CD4-positive, alpha-beta memory T cell (primary cell): Measurements from ENCODE around the gene MEN1. TPM values are rescaled to one million over a fixed set of nuclear protein-coding genes. Genes with fewer than 3 reads are reported as not detected.
"Not testable (repeated sequence)": the region's sequence is repeated elsewhere in the genome, so short reads cannot be mapped to it uniquely, and the experiment has no call there.

Experiments used
- CTCF ChIA-PET: fragments of 350-600 bp; sonication (Branson Sonifier 250); formaldehyde crosslinking; loops from one replicate; lab custom pipeline; 2021; ENCODE audit warnings: inconsistent platforms; ENCODE audit not compliant: partially characterized antibody; lab: Charles Lee
- POLR2A ChIA-PET: fragments of 350-600 bp; sonication (Branson Sonifier 250); formaldehyde crosslinking; loops from one replicate; lab custom pipeline; 2021; ENCODE audit not compliant: partially characterized antibody; lab: Charles Lee
- DNase-seq, 5 donors: peaks; one replicate each; pipeline versions ENCODE4 v3.0.0 to v3.0.0-alpha.2; 2020 to 2022; ENCODE audit warnings: mixed read lengths in 1 of 5
- H3K27ac ChIP-seq: one replicate; pipeline ENCODE4 v1.7.0; 2013; ENCODE audit warnings: low read depth, low read length
- H3K27me3 ChIP-seq: 2 replicates; pipeline ENCODE4 v1.7.0; 2013; ENCODE audit warnings: mild to moderate bottlenecking, low read length, moderate library complexity; ENCODE audit not compliant: insufficient read depth
- H3K36me3 ChIP-seq: 2 replicates; pipeline ENCODE4 v1.7.0; 2013; ENCODE audit warnings: mild to moderate bottlenecking, low read length, moderate library complexity; ENCODE audit not compliant: insufficient read depth
- H3K4me1 ChIP-seq: 2 replicates; pipeline ENCODE4 v1.7.0; 2013; ENCODE audit warnings: mild to moderate bottlenecking, low read length, moderate library complexity; ENCODE audit not compliant: insufficient read depth
- H3K4me3 ChIP-seq, 2 donors: one replicate each; pipeline ENCODE4 v1.7.0; 2013; ENCODE audit warnings: low read length in 2 of 2, mild to moderate bottlenecking in 1 of 2
- H3K9me3 ChIP-seq, 2 donors: one replicate each; pipeline ENCODE4 v1.7.0; 2013; ENCODE audit warnings: low read length in 2 of 2, control low read depth in 1 of 2; ENCODE audit not compliant: control insufficient read depth in 1 of 2
- H3K27ac Mint-ChIP-seq, 7 donors: one replicate each; pipeline ENCODE4 v1.8.0; 2020 to 2021; ENCODE audit warnings: mixed read lengths in 7 of 7, mild to moderate bottlenecking in 6 of 7, inconsistent platforms in 3 of 7, moderate library complexity in 3 of 7
- H3K27me3 Mint-ChIP-seq, 2 donors: one replicate each; pipeline ENCODE4 v1.8.0; 2020 to 2021; ENCODE audit warnings: mixed read lengths in 2 of 2
- H3K36me3 Mint-ChIP-seq, 2 donors: one replicate each; pipeline ENCODE4 v1.8.0; 2020 to 2021; ENCODE audit warnings: mixed read lengths in 2 of 2, inconsistent platforms in 1 of 2, mild to moderate bottlenecking in 1 of 2
- H3K4me1 Mint-ChIP-seq, 4 donors: one replicate each; pipeline ENCODE4 v1.8.0; 2020 to 2021; ENCODE audit warnings: mixed read lengths in 4 of 4, mild to moderate bottlenecking in 1 of 4
- H3K4me3 Mint-ChIP-seq, 8 donors: one replicate each; pipeline ENCODE4 v1.8.0; 2020 to 2021; ENCODE audit warnings: mixed read lengths in 8 of 8, mild to moderate bottlenecking in 7 of 8, moderate library complexity in 6 of 8, inconsistent platforms in 3 of 8
- H3K9me3 Mint-ChIP-seq, 8 donors: one replicate each; pipeline ENCODE4 v1.8.0; 2020 to 2021; ENCODE audit warnings: mixed read lengths in 8 of 8, mild to moderate bottlenecking in 5 of 8, inconsistent platforms in 3 of 8, moderate library complexity in 1 of 8
- intact Hi-C: fragments of 100-400 bp; cut with micrococcal nuclease; formaldehyde crosslinking; loops from one replicate; pipeline ENCODE4 v1.15.1; 2023
- polyA plus RNA-seq, 2 donors: library from polyadenylated mRNA; unstranded; fragments of 300-500 nt; fragmentation: Illumina TruSeq; gene quantifications; one replicate each; pipeline ENCODE4 v1.2.3, GENCODE V29; 2021
- total RNA-seq, 2 experiments: library from RNA; stranded (reverse); gene quantifications; one replicate each; pipeline ENCODE4 v1.2.3, GENCODE V29; 2021

The MEN1 gene
- total and polyA plus RNA-seq, 4 experiments from 2014 or later: 22.4 to 42.7 (median 41.7) TPM

- Mint-ChIP-seq H3K9me3 (no peaks in the 10 kb centered on the region), H3K4me1 (no peaks in the 10 kb centered on the region), H3K27ac (no peak overlapping the region), H3K36me3 (peaks cover 8 to 10% of the 10 kb centered on the region in 2 donors), H3K27me3 (no peaks in the 10 kb centered on the region), H3K4me3 (no peak overlapping the region)
- Histone ChIP-seq H3K4me1 (no peaks in the 10 kb centered on the region), H3K36me3 (no peaks in the 10 kb centered on the region), H3K27ac (no peak overlapping the region), H3K27me3 (no peaks in the 10 kb centered on the region), H3K4me3 (no peak overlapping the region), H3K9me3 (no peaks in the 10 kb centered on the region)
- CTCF ChIA-PET: no interaction called here
- DNase-seq: peak in 1 of 5 donors; percentile 5
- intact Hi-C loops: no loop called here
- POLR2A ChIA-PET: no interaction called here
Observed at GRCh38 chr11:64826062-64826461, 15.7 kb upstream of the MEN1 start.

- H3K4me1 Mint-ChIP-seq: no peaks in the 10 kb centered on the region
- no peak overlapping the region for H3K4me3 Mint-ChIP-seq
- H3K27me3 Mint-ChIP-seq: no peaks in the 10 kb centered on the region
- intact Hi-C loops: no loop called here
- H3K9me3 Mint-ChIP-seq: no peaks in the 10 kb centered on the region
- ChIA-PET CTCF (no interaction called here), POLR2A (no interaction called here)
- peak in 1 of 5 donors; percentile 7 for DNase-seq
- H3K27ac Mint-ChIP-seq: no peak overlapping the region
- Histone ChIP-seq H3K4me1 (no peaks in the 10 kb centered on the region), H3K36me3 (no peaks in the 10 kb centered on the region), H3K4me3 (no peak overlapping the region), H3K27me3 (no peaks in the 10 kb centered on the region), H3K27ac (no peak overlapping the region), H3K9me3 (no peaks in the 10 kb centered on the region)
- H3K36me3 Mint-ChIP-seq: peaks cover 8 to 10% of the 10 kb centered on the region in 2 donors
Observed at GRCh38 chr11:64823568-64824119, 13.3 kb upstream of the MEN1 start.

GRCh38 chr11:64817476-64817875, 7.1 kb upstream of the MEN1 start:
- CTCF ChIA-PET: no interaction called here
- Histone ChIP-seq H3K27ac (no peak overlapping the region), H3K27me3 (no peaks in the 10 kb centered on the region), H3K4me1 (no peaks in the 10 kb centered on the region), H3K36me3 (no peaks in the 10 kb centered on the region), H3K4me3 (no peak overlapping the region), H3K9me3 (no peaks in the 10 kb centered on the region)
- Mint-ChIP-seq H3K4me1 (no peaks in the 10 kb centered on the region), H3K36me3 (no peaks in the 10 kb centered on the region), H3K4me3 (no peak overlapping the region), H3K9me3 (no peaks in the 10 kb centered on the region), H3K27ac (no peak overlapping the region), H3K27me3 (no peaks in the 10 kb centered on the region)
- intact Hi-C loops: no loop called here
- POLR2A ChIA-PET: no interaction called here
- DNase-seq: no peak

- H3K4me3 ChIP-seq, H3K4me1 Mint-ChIP-seq, H3K36me3 ChIP-seq, H3K9me3 Mint-ChIP-seq, H3K4me1 ChIP-seq, H3K36me3 Mint-ChIP-seq, DNase-seq, H3K9me3 ChIP-seq, H3K4me3 Mint-ChIP-seq, intact Hi-C loops, H3K27me3 ChIP-seq, H3K27me3 Mint-ChIP-seq, H3K27ac ChIP-seq: not testable (repeated sequence)
- ChIA-PET POLR2A (interaction anchor here (0.6 kb wide), 1 partner anchor 157 kb away, joined by 3 read pairs; no protein-coding TSS in a partner anchor), CTCF (interaction anchor here (1.1 kb wide), 1 partner anchor 24 kb away, joined by 3 read pairs; no protein-coding TSS in a partner anchor)
- peak overlapping the region in 1 of 7 donors; percentile 49 for H3K27ac Mint-ChIP-seq
Observed at GRCh38 chr11:64815433-64815832, 5.1 kb upstream of the MEN1 start.

GRCh38 chr11:64814712-64815187, 4.4 kb upstream of the MEN1 start:
- H3K4me3 Mint-ChIP-seq: no peak overlapping the region
- Histone ChIP-seq H3K4me1 (peaks cover 1% of the 10 kb centered on the region), H3K9me3 (no peaks in the 10 kb centered on the region), H3K4me3 (no peak overlapping the region), H3K27ac (no peak overlapping the region), H3K36me3 (no peaks in the 10 kb centered on the region), H3K27me3 (no peaks in the 10 kb centered on the region)
- peaks cover 3 to 14% (median 9%) of the 10 kb centered on the region in 4 donors for H3K4me1 Mint-ChIP-seq
- H3K27me3 Mint-ChIP-seq: no peaks in the 10 kb centered on the region
- intact Hi-C loops: no loop called here
- H3K27ac Mint-ChIP-seq: no peak overlapping the region
- H3K36me3 Mint-ChIP-seq: peaks cover 0 to 6% of the 10 kb centered on the region in 2 donors
- no peak for DNase-seq
- CTCF ChIA-PET: interaction anchor here (0.6 kb wide), 2 partner anchors 280 to 1486 kb away, joined by 3 to 4 read pairs; no protein-coding TSS in a partner anchor
- POLR2A ChIA-PET: no interaction called here
- no peaks in the 10 kb centered on the region for H3K9me3 Mint-ChIP-seq

GRCh38 chr11:64813826-64814225, 3.5 kb upstream of the MEN1 start:
- no peaks in the 10 kb centered on the region for H3K27me3 Mint-ChIP-seq
- peaks cover 9 to 20% (median 15%) of the 10 kb centered on the region in 4 donors for H3K4me1 Mint-ChIP-seq
- Histone ChIP-seq H3K4me3 (no peak overlapping the region), H3K27me3 (no peaks in the 10 kb centered on the region), H3K27ac (no peak overlapping the region), H3K9me3 (no peaks in the 10 kb centered on the region), H3K36me3 (no peaks in the 10 kb centered on the region), H3K4me1 (peaks cover 10% of the 10 kb centered on the region)
- DNase-seq: no peak
- intact Hi-C loops: no loop called here
- no peak overlapping the region for H3K4me3 Mint-ChIP-seq
- ChIA-PET POLR2A (no interaction called here), CTCF (interaction anchor here (1.4 kb wide), 1 partner anchor 33 kb away, joined by 4 read pairs; no protein-coding TSS in a partner anchor)
- peaks cover 0 to 9% of the 10 kb centered on the region in 2 donors for H3K36me3 Mint-ChIP-seq
- H3K9me3 Mint-ChIP-seq: no peaks in the 10 kb centered on the region
- no peak overlapping the region for H3K27ac Mint-ChIP-seq

GRCh38 chr11:64810891-64811272, 531 bp upstream of the MEN1 start:
- Mint-ChIP-seq H3K4me3 (peak overlapping the region; percentile 92 to 99 (median 95)), H3K36me3 (peaks cover 11 to 19% of the 10 kb centered on the region in 2 donors), H3K27me3 (no peaks in the 10 kb centered on the region), H3K4me1 (peaks cover 9 to 31% (median 19%) of the 10 kb centered on the region in 4 donors), H3K27ac (peak overlapping the region; percentile 78 to 97 (median 95)), H3K9me3 (no peaks in the 10 kb centered on the region)
- Histone ChIP-seq H3K4me3 (peak overlapping the region in 1 of 2 donors; percentile 96), H3K36me3 (peaks cover 3% of the 10 kb centered on the region), H3K27ac (peak overlapping the region; percentile 79), H3K27me3 (no peaks in the 10 kb centered on the region), H3K9me3 (no peaks in the 10 kb centered on the region), H3K4me1 (peaks cover 12% of the 10 kb centered on the region)
- intact Hi-C loops: loop anchor here (1.0 to 2.0 kb wide), 2 partner anchors 33 to 34 kb away; partner anchors contain the start of genes CDC42BPG and SF1
- POLR2A ChIA-PET: interaction anchor here (0.6 to 4.1 kb wide), 23 partner anchors 9 to 625 kb away, joined by 3 to 53 read pairs (median 4); partner anchors contain the start of genes CDC42BPG, EHD1, MAP4K2 and PPP2R5B
- CTCF ChIA-PET: interaction anchor here (1.1 to 1.6 kb wide), 6 partner anchors 10 to 122 kb away, joined by 3 to 5 read pairs (median 4); partner anchors contain the start of gene CDC42BPG
- DNase-seq: peak in 4 of 5 donors; percentile 65 to 81 (median 72)
